Ascending aorta (tissue), 2 donors: ENCODE results near the gene LHX1. TPM values are rescaled to one million over a fixed set of nuclear protein-coding genes. Genes with fewer than 3 reads are reported as not detected.

Experiments used
- DNase-seq, 2 donors: peaks; one replicate each; pipeline ENCODE4 v3.0.0-alpha.2; 2019; ENCODE audit warnings: low spot score in 2 of 2
- H3K27ac ChIP-seq, 2 donors: fragments of 200-600 bp; sonication (generic); one replicate each; pipeline ENCODE4 v1.5.1; 2016 to 2017; ENCODE audit warnings: mild to moderate bottlenecking in 1 of 2
- H3K27me3 ChIP-seq: fragments of 200-600 bp; sonication (generic); one replicate; pipeline ENCODE4 v1.5.1; 2017
- H3K36me3 ChIP-seq, 2 donors: fragments of 200-600 bp; sonication (generic); one replicate each; pipeline ENCODE4 v1.5.1; 2016
- H3K4me1 ChIP-seq, 2 donors: fragments of 200-600 bp; sonication (generic); one replicate each; pipeline ENCODE4 v1.5.1; 2016 to 2017; ENCODE audit warnings: mild to moderate bottlenecking in 1 of 2
- H3K4me3 ChIP-seq, 2 donors: fragments of 200-600 bp; sonication (generic); one replicate each; pipeline ENCODE4 v1.5.1; 2016 to 2017; ENCODE audit warnings: mild to moderate bottlenecking in 1 of 2
- H3K9me3 ChIP-seq, 2 donors: fragments of 200-600 bp; sonication (generic); one replicate each; pipeline ENCODE4 v1.5.1; 2016
- CTCF ChIP-seq, 3 experiments: fragments of 200-600 bp in 2 of 3; fragments of 450-650 bp in 1 of 3; sonication (generic) in 2 of 3; IDR thresholded peaks; one replicate each; pipeline ENCODE4 v1.5.1; 2016 to 2019; ENCODE audit warnings: antibody characterized with exemption in 3 of 3, mild to moderate bottlenecking in 1 of 3, moderate library complexity in 1 of 3
- intact Hi-C: fragments of 100-400 bp; cut with DNase I; formaldehyde crosslinking; loops from one replicate; pipeline ENCODE4 v1.15.1; 2023
- total RNA-seq: library from RNA; depleted of rRNA; stranded (reverse); fragments of >200 nt; gene quantifications from one replicate; pipeline ENCODE4 v1.1.0, GENCODE V29; 2016

Gene LHX1
- total RNA-seq, 1 donor from 2014 or later, result not detected

- H3K27me3 ChIP-seq, result no peaks in the 10 kb centered on the region
- H3K4me3 ChIP-seq, result no peak overlapping the region
- intact Hi-C loops, result no loop called here
- no peak overlapping the region for H3K27ac ChIP-seq
- no peaks in the 10 kb centered on the region for H3K36me3 ChIP-seq
- H3K4me1 ChIP-seq, result no peaks in the 10 kb centered on the region
- no peaks in the 10 kb centered on the region for H3K9me3 ChIP-seq
- no peak for TF ChIP-seq CTCF (IDR thresholded peaks at IDR 0.05)
- no peak for DNase-seq
These were observed 35.8 kb upstream of the LHX1 start for GRCh38 chr17:36901506-36901905.

- Histone ChIP-seq H3K9me3 (no peaks in the 10 kb centered on the region), H3K36me3 (no peaks in the 10 kb centered on the region), H3K4me1 (no peaks in the 10 kb centered on the region), H3K4me3 (no peak overlapping the region), H3K27me3 (no peaks in the 10 kb centered on the region), H3K27ac (no peak overlapping the region)
- intact Hi-C loops, result no loop called here
- TF ChIP-seq CTCF (IDR thresholded peaks at IDR 0.05), result no peak
- no peak for DNase-seq
These were observed 29.9 kb upstream of the LHX1 start for GRCh38 chr17:36907407-36907806.

GRCh38 chr17:36910513-36910912, 26.8 kb upstream of the LHX1 start:
- intact Hi-C loops, result no loop called here
- no peak for TF ChIP-seq CTCF (IDR thresholded peaks at IDR 0.05)
- no peaks in the 10 kb centered on the region for H3K27me3 ChIP-seq
- no peak for DNase-seq
- H3K36me3 ChIP-seq, result no peaks in the 10 kb centered on the region
- H3K27ac ChIP-seq, result no peak overlapping the region
- H3K9me3 ChIP-seq, result no peaks in the 10 kb centered on the region
- no peaks in the 10 kb centered on the region for H3K4me1 ChIP-seq
- no peak overlapping the region for H3K4me3 ChIP-seq

- Histone ChIP-seq H3K27ac (no peak overlapping the region), H3K27me3 (no peaks in the 10 kb centered on the region), H3K4me3 (no peak overlapping the region), H3K36me3 (no peaks in the 10 kb centered on the region), H3K9me3 (no peaks in the 10 kb centered on the region), H3K4me1 (no peaks in the 10 kb centered on the region)
- intact Hi-C loops, result no loop called here
- TF ChIP-seq CTCF (IDR thresholded peaks at IDR 0.05), result no peak
- DNase-seq, result no peak
These were observed 26.3 kb upstream of the LHX1 start for GRCh38 chr17:36911001-36911400.

GRCh38 chr17:36913132-36913531, 24.1 kb upstream of the LHX1 start:
- no peak for DNase-seq
- H3K27ac ChIP-seq, result no peak overlapping the region
- intact Hi-C loops, result no loop called here
- no peaks in the 10 kb centered on the region for H3K4me1 ChIP-seq
- no peaks in the 10 kb centered on the region for H3K36me3 ChIP-seq
- H3K9me3 ChIP-seq, result no peaks in the 10 kb centered on the region
- TF ChIP-seq CTCF (IDR thresholded peaks at IDR 0.05), result no peak
- no peaks in the 10 kb centered on the region for H3K27me3 ChIP-seq
- no peak overlapping the region for H3K4me3 ChIP-seq

GRCh38 chr17:36918211-36918691, 19.0 kb upstream of the LHX1 start:
- no peak overlapping the region for H3K27ac ChIP-seq
- no peaks in the 10 kb centered on the region for H3K4me1 ChIP-seq
- H3K4me3 ChIP-seq, result no peak overlapping the region
- intact Hi-C loops, result no loop called here
- no peaks in the 10 kb centered on the region for H3K36me3 ChIP-seq
- no peaks in the 10 kb centered on the region for H3K9me3 ChIP-seq
- no peak for DNase-seq
- TF ChIP-seq CTCF (IDR thresholded peaks at IDR 0.05), result no peak
- no peaks in the 10 kb centered on the region for H3K27me3 ChIP-seq
